NCI-H2081 treated with DMSO at 0.1 percent for 48 hours (cell line): Measurements from ENCODE around the gene CD84.
"Not testable (repeated sequence)": the region's sequence is repeated elsewhere in the genome, so short reads cannot be mapped to it uniquely, and the experiment has no call there.

Source experiments
- DNase-seq: peaks from one replicate; lab custom pipeline; 2025; lab: John Stamatoyannopoulos, UW

CD84 gene

GRCh38 chr1:160503087-160503486, 76.2 kb downstream of the CD84 start:
- DNase-seq: no peak

GRCh38 chr1:160500321-160500990, 78.8 kb downstream of the CD84 start:
- DNase-seq: no peak

- DNase-seq: no peak
Observed at GRCh38 chr1:160499631-160500030, 79.7 kb downstream of the CD84 start.

- not testable (repeated sequence) for DNase-seq
Observed at GRCh38 chr1:160498301-160499065, 80.8 kb downstream of the CD84 start.

GRCh38 chr1:160496334-160496733, 83.0 kb downstream of the CD84 start:
- DNase-seq: no peak

GRCh38 chr1:160494620-160495019, 84.7 kb downstream of the CD84 start:
- no peak for DNase-seq

- no peak for DNase-seq
Observed at GRCh38 chr1:160492617-160493016, 86.7 kb downstream of the CD84 start.

- DNase-seq: no peak
Observed at GRCh38 chr1:160491981-160492380, 87.3 kb downstream of the CD84 start.
